Stimulated activated naive CD4-positive, alpha-beta T cell (primary cell): ENCODE measurements around the gene AP1B1.

Source experiments
- DNase-seq, 6 experiments: peaks; one replicate each; lab custom pipeline; 2025; lab: John Stamatoyannopoulos, UW

Gene AP1B1

DNA sequence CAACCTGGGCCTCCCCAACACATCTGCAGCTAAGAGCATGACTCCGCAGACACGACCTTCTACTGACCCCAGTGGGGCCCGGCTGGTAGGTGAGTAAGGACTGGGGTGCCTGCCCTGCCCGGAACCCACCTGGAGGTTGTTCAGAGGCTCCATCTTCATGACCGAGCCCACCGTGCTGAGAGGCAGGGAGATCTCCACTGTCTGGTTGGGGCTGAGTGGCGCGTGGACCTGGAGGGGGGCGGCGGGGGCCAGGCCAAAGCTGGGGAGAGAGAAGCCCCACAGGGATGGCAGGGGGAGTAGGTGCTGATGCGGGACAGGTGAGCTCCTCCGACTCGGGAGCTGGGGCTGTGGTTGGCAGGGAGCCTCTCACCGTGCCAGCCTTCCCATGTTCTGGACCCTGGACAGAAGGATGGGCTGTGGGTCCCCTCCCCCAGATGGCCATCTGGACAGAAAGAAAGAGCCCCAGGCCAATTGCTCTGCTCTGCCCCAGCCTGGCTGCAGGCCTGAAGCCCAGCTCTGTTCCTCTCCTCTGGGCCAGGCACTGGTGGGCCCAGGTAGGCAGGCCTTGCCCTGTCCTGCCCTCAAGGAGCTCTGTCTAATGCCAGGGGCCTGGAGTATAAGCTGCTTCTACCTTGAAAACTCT lies 56.6 kb downstream of the AP1B1 start:
- no peak for DNase-seq

DNA sequence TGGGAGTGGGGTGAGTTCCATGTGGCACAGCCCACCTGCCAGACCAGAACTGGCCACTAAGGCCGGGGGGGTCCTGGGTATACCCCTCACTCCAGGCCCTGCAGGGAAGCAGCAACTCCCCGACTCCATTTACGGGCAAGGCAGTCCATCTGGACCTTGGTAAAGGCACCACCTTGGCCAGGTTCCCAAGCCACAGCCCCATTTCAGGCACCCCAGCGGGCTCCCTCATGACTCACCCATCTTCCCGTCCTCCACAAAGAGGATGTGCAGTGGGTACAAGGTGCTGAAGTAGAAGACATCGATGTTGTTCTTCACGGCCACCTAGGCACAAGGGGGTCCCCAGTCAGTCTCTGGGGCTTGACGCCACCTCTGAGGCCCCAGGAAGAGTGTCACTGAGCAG lies 57.2 kb downstream of the AP1B1 start:
- DNase-seq, result no peak

DNA sequence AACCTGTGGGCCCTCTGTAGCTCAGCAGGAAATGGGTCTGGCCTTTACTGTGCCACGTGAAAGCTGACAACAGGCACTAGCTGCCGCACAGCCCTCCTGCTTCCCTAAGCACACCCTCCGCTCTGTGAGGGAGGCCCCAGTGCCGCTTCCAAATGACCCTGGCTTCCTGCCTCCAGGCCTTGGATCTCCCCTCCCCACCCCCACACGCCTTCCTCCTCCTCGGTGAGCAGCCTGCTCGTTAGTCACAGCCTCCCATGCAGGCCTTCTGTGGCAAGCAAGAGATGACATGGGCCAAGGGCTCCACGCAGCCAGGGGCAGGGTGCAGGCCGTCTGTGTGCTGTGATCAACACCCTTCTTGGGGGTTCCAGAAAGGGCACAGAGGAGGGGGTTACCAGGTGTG lies 57.6 kb downstream of the AP1B1 start:
- no peak for DNase-seq

DNA sequence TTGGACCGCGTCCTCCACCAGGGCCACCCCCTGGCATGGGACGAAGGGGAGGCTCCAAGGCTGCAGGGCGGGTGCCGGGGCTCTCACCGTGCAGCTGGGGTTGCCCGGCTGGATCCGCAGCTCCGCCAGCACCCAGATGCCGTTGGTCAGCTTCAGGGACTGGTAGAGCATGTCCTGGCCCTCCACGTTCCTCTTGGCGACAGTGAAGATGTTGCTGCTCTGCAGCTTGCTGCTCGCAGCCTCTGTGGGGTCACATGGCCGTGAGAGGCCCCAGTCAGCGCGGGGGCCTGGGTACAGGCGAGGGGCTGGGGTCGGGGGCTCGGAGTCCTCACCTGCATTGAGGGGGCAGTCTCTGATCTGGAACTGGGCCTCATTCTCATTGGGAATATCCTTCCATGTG lies 58.1 kb downstream of the AP1B1 start:
- DNase-seq, result no peak

DNA sequence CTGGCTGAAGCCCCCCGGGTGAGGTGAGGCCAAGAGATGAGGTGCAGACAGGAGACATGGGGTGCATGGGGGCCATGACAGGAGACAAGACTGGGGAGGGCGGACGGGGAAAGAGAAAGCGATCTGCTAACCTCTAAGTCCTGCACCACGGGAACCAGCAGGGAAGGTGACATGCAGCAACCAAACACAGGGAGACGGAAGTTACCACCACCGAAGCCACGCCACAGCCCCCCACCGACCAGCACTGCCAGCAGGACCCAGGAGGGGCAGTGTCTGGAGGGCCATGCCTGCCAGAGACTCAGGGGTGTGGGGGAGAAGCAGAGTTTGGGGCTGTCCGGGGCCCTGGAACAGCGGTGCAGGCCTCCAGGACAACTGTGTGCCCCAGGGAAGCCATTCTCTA lies 58.8 kb downstream of the AP1B1 start:
- no peak for DNase-seq

DNA sequence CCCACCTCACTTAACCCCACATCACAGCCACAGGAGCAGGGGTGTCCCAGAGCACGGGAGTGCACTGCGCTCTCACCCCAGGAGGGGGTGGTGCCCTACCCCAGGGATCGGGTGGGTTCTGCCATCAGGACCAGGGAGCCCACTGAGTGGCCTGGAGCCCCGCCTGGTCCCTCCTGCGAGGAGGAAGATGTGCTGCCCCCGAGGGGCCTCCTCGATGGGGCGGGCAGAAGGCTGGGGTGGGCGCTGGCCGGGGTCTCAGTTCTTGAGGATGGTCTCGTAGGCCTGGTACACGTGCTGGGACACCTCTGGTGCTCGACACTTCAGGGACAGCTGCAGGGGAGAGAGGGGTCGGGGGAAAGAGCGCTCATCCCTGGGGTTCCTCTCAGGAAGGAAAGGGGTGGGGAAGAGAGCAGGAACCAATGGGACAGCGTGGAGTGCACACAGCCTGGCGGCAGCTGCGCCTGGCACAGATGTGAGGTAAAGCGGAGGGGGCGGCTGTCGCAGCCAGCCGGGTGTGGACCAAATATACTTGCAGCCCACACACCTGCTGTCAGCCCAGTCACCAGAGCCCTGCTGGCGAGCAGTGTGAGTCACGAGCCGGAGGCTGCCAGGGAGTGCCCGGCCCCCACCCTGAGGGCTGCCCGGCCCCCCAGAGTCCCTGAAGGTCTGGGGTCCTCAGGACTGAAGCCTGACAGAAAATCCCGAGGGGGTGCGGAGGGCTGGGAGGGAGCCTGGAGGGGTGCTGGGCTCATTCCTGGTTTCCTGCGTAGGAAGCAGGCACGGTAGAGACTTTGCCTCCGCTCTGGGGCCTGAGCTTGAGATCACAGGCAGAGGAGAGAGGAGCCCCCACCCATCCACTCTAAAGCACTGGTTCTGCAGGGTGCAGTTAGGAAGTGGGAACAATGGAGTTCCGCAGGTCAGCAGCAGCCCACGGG lies 59.5 kb downstream of the AP1B1 start:
- DNase-seq, result no peak

DNA sequence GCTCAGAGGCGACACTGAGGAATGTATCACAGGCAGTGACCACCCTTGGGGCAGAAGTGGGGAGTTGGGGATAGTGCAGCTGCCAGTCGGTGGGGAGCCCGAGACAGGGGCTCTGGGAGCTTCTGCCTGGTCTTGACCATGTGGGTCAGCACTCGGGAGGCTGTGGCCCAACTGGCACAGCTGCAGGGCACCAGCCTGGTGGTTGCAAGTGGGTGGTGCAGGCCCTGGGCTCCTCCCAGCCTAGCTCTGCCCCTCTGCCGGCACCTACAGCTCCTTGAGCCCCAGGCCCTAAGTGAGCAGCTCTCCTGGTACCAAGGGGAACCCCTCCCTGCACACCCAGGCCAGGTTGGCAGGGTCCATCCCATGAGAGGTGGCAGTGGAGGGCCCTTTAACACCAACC lies 60.3 kb downstream of the AP1B1 start:
- DNase-seq, result no peak

DNA sequence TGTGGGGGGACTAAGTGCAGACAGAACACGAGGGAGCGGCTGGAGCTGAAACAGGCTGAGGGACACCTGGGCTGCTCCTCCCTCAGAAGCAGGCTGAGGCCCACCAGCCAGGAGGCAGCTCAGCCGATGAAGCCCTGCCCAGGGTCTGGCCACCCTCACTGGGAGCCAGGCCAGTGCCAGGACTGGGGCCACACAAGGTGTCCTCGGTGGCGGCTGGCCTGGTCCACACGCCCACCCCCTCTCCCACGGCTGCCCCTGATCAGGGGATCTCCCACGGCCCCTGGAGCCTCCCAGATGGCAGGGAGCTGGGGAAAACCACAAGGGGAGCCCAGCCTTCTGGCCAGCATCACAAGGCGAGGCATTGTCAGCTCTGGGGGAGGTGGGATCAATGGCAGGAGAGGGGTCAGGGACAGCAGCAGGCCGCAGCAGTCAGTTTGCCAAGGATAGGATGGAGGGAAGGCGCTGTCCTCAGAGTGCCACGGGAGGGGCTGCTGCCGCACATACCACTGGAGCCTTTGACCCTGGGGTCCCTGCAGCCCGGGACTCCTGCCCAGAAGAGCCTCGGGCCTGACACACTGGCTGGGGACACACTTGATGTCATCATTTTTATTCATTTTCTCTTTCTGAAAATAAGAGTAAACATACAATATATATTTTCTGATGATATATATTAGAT lies 61.1 kb downstream of the AP1B1 start:
- DNase-seq, result no peak

DNA sequence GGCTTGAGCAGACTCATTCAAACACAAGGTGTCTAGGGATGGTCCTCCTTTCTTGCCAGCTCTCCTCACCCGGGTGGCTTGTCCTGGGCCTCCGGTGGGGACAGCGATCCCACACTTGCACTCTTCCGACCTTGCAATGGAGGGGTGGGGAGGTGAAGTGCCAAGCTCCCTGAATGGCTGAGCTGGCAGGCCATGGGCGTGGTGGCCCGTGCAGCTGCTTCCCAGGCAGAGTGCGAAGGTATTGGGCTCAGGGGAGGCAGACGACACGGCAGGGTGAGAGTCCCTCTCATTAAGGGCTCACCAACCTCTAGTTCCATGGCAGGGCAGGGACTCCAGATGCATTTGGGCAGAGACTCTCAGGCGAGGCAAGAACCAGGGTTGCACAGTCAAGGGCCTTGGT lies 61.9 kb downstream of the AP1B1 start:
- no peak for DNase-seq

DNA sequence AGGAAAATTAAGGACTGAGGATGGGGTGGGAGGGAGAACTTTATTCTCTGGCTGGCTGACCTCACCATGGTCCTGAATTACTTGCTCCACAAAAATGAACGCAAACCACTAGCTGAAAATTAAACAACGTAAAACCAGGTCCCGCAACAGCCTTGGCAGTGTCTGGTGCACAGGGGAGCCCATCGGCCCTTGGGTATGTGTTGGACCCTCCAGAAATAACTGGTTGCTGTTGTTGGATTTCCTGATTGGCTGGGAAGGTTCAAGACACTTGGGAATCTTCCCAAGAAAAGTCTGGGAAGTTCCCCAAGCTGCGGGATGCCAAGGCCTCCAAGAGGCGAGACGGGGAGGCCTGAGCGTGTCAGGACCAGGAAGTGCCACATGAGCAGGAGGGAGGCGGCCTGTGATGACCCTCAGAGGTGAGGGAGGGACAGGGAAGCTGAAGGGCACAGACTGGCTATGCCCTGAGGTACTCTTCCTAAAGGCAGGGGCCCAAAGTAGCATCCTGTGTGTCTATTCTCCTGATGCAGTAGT lies 62.5 kb downstream of the AP1B1 start:
- DNase-seq, result no peak

DNA sequence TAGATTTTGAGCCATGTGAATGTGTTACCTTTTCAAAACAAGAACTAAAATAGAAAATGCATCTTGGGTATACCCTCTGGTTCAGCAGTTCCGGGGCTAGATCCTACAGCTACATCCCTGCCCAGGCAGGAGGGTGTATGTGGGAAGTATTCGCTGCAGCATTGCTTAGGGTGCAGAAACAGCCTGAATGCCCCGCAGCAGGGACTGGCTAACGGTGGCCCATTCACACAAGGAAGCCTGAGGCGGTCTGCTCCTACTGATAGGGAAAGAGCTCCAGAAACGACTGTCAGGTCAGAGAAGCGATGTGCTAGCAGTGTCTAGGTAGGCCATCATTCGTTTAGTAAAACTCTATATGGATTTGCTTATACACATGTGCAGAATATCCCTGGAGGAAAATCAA lies 63.0 kb downstream of the AP1B1 start:
- no peak for DNase-seq

DNA sequence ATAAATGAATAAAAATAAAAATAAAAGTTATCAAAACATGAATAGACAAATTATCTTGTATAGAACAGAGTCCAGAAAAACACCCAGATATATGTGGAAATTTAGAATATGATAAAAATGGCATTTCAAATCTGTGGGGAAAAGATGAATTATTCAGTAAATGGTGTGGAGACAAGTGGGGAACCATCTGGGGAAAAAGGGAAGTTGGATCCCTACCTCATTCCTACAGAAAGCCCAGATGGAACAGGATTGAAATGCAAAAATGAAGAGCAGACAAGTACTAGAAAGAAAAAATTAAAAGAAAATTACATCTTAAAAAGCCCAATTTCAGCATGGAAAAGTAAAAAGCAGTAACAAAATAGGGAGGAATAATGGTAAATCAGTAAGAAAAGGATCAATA lies 64.7 kb downstream of the AP1B1 start:
- no peak for DNase-seq

DNA sequence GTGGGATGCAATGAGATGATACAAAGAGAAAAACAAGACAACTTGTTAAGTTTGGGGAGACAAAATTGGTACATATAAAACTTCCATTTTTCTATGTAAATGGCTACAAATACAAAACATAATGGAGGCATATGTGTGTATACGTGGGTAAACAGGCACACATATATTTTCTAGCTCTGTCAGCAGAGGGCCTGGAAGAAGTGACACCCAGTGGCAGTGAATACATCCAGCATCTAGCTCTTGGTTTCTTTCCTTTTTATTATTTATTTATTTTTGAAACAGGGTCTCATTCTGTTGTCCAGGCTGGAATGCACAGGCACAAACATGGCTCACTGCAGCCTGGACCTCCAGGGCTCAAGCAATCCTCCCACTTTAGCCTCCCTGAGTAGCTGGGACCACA lies 67.8 kb downstream of the AP1B1 start:
- no peak for DNase-seq

DNA sequence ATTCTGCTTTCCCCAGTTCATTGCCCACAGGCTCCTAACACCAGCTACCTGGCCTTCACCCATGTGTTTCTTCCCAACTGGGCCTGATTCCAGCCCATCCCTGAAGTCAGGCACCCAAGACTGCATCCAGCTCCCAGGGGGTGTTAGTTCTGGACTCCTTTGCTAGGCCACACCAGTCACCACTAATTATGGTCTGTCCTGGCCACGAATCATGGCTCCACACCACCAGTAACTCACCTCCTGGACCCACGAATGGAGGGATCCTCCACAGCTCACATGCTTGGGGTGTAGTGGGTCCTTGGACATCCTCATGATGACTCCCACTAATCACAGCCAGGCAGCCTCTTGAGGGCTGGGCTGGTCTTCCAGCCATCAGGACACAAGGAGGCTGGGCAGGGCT lies 69.3 kb downstream of the AP1B1 start:
- no peak for DNase-seq

DNA sequence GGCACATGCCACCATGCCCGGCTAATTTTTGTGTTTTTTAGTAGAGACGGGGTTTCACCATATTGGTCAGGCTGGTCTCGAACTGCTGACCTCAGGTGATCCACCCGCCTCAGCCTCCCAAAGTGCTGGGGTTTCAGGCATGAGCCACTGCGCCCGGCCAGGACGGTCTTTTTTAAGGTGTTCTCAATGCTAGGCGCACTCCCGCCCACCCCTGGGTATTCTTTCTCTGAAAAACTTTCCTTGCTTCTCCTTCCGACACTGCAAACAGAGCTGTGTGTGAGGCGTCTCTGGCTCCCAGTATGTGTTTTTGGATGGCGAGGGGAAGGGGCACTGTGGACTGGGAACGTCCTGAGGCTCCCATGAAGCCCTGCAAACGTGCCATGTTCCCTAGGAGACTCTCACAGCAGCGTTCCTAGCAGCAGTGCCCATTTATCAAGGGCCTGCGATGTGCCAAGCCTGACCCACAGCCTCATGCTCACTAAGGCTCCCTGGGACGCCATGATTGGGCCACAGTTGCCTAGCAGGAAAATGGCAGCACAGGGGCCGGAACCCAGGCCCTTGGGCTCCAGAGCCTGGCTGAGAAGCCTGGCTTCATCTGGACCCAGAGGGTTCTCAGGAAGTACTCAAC lies 70.4 kb downstream of the AP1B1 start:
- DNase-seq, result no peak

DNA sequence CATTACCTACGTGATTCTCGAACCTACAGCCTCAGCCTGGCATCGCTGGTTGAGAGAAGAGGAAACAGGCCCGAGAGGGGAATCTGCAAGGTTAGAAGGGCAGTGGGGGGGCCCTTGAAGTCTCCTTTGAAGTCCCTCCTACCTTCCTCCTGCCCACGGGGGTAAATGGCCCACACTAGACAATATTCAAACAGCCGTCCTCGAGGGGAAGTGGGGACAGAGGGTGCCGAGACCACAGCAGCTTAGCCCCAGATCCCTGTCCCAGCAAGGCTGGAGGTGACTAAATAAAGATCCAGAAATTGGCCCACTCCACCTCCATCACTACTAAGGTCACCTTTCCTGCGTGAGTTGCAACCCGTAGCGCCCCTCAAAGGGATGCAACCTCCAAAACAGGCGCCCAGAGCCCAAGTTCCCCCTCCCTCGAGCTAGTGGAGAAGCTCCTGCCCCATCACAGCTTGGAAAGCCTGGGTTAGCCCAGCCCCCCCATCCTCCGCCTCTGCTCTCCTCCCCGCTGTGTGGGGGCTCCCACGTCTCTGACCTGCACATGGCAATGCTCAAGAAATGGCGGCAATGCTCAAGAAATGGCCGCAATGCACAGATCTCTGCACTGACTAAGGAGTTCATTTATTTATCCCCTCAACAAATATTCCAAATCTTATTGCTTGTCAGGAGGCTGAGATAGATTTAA lies 72.1 kb downstream of the AP1B1 start:
- no peak for DNase-seq

DNA sequence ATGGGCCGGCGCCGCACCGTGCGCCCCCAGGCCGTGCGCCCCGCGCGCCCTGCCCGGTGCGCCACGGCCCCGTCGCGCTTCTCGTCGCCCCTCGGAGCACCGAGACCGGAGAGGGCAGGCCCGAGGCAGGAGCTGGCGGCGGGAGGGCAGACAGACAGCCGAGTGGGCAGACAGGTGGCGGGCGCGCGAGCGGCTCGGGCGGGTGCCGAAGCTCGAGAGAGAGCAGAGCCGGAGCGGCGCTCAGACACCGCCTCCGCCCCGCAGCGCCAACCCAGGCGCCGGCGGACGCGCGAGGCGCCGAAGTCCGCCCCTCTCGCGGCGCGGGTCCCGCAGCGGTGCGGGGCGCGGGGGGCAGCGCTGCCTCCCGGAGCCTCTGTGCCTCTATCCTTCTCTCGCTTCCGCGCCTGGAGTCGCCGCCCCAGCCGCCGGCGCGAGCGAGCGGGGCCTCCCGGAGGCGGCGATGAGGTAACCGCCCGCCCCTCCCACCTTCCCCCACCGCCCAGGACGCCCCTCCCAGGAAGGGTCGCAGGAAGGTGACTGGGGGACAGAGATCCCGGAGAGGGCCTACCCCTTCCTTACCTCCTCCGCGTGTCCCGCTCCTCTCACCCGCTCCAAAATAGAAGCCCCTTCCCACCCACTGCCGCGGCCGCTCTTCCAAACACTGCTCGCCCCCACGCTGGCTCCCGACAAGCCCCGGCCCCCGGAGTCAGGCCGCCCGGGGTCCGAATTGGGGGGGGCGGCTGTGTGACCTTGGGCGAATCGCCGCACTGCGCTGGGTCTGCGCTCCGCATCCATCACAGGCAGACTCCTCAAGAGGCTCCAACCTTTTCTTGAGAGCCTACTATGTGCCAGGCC lies 72.9 kb downstream of the AP1B1 start, which contains the start of gene RASL10A:
RASL10A (minus strand) TSS at position 412 of the 855 bp plus-strand sequence. CDS start 451 bp downstream, outside the sequence.
- no peak for DNase-seq

DNA sequence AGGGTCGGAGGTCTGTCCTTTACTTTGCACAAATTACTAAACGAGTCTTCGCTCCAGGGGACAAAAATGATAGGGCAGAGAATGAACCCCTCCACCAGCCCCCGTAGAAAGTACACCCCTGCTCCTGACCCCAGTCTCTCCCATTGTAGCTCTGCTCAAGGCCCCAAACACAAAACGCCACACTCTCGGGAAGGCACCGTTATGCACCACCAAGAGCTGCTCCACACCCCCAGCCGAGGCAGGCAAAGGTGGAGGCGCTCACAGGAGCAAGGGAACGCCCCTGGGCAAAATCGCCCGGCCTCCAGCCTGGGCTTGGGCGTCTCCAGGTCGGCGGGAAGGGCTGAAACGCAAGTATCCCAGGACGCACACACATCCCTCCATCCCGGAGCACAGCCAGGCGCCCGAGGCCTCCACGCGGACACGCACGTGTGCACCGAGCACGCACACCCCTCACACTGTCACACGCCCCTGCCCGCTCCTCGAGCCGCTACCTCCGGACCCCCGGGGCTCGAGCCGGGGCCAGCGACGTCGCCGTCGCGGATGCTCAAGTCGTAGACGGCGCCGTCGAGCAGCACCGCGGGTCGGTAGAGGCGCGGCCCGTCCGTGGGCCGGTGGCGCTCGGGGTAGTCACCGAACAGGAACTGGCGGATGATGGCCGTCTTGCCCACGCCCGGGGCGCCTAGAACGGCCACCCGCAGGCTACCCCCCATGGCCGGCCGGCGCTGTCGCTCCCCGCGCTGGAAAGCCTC lies 73.7 kb downstream of the AP1B1 start:
- no peak for DNase-seq

DNA sequence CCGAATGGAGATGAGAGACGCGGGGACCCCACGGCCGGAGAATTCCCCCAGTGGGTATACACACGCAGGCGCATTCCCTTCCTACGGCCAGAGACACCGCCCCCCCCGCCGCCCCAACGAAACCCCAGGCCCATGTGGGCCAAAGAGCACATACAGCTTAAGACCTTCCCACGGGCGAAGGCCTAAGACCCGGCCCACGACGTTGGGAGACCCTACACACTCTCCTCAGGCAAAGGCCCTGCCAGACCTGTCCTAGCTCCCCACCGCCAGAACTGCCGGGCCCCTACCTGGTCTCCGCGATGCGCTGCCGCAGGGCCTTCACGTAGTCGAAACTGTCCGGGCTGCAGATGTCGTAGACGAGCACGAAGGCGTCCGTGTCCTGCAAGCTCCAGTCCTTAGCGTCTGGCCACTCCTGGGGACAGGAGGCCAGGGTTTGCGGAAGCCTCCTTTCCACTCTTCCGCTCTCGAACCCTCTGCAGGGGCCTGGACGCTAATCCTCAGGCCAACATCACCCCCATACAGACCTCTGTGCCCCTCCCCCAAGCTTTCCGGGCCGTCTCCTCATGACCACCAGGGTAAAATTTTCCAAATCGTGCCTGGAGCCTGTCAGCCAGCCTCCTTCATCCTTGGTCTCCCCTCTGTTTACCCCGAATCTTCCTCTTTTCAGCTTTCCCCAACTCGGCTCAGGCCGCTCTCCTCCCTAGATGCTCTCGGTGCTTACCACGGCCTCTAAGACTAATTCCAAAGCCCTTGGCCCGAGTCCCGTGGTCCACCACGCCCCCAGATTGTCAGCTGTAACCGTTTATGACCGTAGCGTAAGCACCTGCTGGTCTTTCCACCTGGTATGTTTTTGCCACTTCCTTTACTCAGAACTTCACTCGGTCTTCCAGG lies 74.5 kb downstream of the AP1B1 start:
- DNase-seq, result no peak
